NCI-H1417 (cell line): ENCODE data around the gene DAGLB.
A peak's percentile ranks its signal among the peaks of the same experiment; 100 is the strongest.
"Not testable (repeated sequence)": the region's sequence is repeated elsewhere in the genome, so short reads cannot be mapped to it uniquely, and the experiment has no call there.

Experiments used
- DNase-seq, 3 experiments: peaks; one replicate each; lab custom pipeline; 2025; lab: John Stamatoyannopoulos, UW

DAGLB gene, protein sequence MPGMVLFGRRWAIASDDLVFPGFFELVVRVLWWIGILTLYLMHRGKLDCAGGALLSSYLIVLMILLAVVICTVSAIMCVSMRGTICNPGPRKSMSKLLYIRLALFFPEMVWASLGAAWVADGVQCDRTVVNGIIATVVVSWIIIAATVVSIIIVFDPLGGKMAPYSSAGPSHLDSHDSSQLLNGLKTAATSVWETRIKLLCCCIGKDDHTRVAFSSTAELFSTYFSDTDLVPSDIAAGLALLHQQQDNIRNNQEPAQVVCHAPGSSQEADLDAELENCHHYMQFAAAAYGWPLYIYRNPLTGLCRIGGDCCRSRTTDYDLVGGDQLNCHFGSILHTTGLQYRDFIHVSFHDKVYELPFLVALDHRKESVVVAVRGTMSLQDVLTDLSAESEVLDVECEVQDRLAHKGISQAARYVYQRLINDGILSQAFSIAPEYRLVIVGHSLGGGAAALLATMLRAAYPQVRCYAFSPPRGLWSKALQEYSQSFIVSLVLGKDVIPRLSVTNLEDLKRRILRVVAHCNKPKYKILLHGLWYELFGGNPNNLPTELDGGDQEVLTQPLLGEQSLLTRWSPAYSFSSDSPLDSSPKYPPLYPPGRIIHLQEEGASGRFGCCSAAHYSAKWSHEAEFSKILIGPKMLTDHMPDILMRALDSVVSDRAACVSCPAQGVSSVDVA

DNA sequence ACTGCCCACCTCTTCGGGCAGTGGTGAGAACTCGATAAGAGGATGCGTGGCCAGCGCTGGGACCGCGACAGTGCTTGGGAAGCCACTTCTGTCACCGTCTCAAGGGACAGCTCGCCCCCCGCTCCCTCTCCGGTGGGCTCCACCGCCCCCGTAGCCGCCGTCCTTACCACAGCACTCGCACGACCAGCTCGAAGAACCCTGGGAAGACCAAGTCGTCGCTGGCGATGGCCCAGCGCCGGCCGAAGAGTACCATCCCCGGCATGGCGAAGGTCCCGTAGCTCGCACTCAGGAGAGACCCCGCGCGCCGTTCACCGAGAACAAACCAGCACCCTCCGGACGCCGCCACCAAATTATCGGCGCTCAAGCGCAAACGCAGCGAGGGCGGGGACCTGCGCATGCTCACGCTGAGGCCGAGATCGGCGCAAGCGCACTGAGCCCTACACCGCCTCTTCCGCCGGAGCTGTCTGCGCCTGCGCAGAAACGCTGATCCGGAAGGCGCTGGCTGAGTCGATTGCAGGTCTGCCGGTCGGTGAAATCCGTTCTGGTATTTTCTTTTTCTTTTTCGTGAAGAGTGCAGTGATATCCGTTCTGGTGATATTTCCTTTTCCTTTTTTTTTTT, at the start of gene DAGLB:
TSS of gene DAGLB (minus strand) at position 374 of the 619 bp plus-strand sequence. CDS start at position 262, 112 bp downstream.
- DNase-seq = peak; percentile 92 to 97 (median 95)

DNA sequence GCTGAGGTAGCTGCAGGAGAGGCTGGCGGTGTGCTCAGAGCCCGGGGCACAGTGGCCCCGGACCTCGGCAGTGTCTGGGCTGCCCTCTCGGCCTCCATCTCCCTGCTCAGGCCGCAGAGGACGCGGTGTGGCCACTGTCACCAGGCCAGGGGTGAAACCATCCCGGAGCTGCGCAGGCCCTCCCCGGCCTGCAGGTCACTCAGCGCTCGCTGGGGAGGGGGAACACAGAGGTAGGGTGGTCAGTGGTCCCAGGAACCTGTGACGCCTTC, 49.8 kb upstream of the DAGLB start:
- DNase-seq = no peak

DNA sequence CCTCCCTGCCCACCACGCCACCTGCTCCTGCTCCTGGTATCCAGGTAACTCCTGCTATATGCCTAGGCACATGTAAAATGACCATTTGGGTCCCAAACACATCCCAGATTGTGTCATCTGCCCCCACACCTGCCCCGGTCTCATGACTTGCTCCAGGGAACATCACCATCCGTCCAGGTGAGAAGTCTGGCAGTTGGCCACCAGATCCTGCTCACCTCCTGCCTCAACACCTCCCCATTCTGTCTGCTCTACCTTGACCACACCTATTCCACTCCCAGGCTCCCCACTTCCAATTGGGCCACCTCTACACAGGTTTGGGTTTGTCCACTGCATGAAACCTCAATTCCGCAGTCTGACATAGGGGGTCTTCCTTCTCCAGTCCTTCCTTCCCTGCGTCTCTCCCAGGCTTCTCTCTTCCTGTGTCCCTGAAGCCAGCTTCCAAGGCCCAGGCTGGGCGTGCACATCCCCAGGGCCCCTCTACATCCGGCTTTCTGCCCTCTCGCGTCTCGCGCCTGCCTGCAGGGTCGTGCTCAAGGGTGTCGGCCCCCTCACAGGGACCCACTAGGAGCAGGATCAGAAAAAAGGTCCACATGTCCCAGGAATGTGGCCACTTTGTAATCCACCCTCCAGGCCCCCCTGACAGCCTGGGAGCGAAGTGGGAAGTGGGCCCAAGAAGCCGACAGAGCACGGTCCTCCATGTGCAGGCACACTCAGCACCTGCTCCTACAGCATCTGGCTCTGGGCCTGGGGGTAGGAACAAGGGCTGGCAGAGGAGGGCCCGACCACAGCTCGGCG, 49.3 kb upstream of the DAGLB start:
- no peak for DNase-seq

DNA sequence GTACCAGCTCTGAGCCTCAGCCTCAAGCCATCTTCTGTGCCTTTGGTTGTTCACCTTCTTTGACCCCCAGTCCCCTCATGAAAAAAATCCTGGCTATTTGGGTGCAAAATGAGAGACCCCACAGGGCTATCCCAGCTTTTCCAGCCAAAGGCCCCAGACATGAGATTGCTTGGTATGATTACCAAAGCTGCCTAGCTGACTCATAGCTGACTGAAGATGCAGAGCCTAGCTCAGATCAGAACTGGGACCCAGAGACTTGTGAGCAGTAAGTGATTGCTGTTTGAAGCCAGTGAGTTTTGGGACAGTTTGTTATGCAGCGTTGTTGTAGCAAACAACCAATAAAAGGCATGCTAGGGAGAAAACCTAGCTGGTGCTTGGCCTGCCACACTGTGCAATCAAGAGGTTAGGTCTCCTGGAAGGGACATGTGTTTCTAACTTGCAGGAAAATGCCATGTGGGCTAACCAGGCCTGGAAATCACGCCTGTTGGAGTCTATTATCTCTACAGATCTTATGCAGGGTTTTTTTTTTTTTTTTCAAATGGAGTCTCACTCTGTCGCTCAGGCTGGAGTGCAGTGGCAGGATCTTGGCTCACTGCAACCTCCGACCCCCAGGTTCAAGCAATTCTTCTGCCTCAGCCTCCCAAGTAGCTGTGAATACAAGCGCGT, 48.0 kb upstream of the DAGLB start:
- DNase-seq = no peak

DNA sequence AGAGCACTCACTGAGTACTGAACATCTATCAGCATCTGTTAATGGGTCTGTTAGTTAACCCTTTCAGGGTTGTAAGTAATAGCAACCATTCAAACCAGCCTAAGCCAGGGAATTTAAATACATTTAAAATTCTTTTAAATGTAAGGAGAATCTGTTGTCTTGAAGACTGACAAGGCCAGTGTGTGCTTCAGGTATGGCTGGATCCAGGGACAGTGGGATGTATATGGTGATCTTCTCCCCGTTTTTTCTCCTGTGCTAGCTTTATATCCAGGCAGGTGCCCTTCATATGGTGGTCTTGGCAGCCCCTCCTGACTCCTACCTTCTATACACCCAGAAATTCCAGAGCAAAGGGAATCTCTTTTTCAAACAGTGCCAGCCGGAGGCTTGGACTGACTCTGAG, 46.6 kb upstream of the DAGLB start:
- DNase-seq = no peak

DNA sequence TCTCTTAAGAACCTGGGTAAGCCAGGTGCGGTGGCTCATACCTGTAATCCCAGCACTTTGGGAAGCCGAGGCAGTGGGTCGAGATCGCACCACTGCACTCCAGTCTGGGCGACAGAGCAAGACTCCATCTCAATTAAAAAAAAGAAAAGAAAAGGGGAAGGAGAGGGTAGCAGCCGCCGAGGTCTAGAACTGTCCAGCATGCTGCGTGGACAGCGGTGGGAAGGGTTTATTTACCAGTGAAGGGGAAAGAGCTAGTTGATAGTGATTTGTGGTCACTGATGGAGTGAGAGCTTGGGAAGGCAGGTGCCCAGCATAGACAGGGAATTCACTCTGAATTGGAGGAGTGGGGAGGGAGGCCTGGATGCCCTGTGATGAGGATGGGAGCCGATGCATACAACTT, 43.4 kb upstream of the DAGLB start:
- DNase-seq = no peak

DNA sequence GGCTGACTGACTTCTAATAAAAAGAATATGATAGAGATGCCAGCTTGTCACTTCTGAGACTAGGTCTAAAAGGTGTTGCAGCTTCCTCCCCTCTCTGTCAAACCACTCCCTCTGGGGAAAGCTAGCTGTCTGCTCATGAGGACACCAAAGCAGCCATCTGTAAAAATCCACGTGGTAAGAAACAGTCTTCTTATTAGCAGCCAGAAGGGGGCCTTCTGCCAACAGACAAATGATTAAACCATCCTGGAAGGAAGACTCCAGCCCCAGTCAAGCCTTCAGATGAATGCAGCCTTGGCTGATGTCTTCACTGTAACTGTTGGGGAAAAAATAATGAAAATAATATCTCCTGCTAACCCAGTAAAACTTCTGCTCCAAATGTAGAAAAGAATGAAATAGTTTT, 41.9 kb upstream of the DAGLB start:
- DNase-seq = no peak

DNA sequence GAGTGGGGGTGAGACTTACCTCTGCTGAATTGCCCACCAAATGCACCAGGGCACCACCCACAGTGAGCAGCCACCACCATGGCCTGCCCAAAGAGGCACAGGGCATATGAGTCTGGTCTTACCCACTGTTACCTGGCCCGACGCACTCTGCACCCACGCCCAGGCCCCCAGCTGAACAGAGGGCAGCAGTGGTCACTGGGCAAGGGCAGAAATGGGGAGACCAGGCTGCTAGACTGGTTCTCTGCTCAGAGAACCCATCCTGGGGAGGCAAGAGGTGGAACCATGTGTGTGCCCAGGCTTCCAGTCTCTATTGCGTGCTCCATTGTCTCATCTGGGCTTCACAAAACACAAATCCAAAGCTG, 39.4 kb upstream of the DAGLB start:
- DNase-seq = no peak

DNA sequence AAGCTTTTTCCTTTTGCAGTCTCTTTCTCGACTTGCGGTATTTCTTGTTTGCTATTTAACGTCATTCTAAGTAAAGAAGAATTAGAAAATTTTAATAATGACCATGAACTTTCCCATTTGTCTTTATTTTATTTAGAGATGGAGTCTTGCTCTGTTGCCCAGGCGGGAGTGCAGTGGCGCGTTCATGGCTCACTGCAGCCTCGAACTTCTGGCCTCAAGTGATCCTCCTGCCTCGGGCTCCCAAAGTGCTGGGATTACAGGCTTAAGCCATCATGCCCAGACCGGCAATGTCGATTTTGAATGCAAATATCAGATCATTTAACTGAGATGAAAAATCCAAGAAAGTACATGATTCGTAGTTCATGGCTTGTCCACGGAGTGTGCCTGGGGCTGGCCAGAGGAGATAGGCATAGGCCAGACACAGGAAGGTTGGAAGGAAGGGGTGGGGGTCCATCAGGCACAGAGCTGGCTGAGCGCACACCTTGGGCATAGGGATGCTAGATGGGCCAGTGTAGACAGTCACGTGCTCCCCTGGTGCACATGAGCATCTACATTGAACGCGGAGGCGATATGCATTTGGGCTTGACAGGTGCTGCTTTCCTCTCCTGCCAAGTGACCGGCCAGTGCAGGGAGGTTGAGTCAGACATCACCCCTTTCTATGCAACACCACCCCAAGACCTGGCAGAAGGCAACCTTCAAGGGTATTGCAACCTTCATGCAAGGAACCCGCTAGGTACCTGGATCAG, 38.9 kb upstream of the DAGLB start:
- DNase-seq = no peak

DNA sequence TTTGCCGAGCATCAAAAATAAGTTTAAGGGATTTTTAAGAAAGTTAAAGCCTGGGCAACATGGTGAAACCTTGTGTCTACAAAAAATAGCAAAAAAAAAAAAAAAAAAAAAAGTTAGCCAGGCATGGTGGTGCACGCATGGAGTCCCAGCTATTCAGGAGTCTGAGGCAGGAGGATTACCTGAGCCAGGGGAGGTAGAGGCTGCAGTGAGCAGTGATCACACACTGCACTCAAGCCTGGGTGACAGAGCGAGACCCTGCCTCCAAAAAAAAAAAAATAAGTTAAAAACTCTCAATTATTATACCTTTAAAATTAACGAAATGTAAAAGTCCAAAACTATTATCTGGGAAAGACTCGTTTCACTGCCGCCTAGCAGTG, 35.0 kb upstream of the DAGLB start:
- DNase-seq = no peak

DNA sequence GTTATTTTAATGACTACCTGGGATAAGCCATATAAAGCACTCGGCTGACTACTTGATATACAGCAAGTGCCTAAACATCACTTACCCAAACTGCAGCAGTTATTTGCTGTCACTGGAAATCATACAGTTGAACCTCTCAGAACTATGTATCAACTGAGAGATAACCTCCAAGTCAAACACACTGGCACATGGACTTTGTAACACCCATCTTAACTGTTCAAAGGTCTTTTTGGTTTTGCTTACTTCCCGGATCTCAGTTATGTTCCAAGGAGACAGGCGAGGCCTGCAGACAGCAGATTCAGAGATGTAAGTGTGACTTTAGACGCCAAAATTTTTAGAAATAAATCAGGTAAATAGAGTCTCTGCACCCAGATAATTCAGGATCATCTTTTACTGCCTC, 34.6 kb upstream of the DAGLB start:
- DNase-seq = no peak

DNA sequence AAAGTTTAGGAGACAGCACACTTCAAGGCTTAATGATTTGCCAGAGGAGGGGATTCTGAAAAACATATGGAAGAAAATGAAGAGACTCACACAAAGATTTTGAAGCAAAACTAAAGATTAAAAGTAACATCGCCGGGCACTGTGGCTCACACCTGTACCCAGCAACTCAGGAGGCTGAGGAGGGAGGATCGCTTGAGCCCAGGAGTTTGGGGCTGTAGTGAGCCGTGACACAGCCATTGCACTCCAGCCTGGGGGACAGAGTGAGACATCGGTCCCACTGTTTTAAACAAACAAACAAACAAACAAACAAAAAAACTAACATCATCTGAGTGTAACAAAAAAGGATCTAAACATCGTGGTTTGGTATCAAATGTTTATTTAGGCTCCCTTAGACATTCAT, 33.7 kb upstream of the DAGLB start:
- DNase-seq = no peak

DNA sequence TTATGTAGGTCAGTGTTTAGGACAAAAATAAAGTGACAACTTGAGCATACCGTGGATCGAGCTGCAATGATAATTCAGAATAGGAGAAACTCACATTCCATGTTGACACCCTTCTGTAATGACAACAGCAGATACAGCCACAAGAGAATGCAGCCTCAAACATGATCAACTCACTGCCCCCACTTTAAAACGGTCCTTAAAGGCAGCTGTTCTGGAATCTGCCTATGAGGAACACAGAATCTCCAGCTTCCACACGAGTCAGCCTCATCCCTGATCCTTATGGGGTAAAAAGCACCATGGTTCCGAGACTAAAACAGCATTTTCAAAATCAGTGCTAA, 32.5 kb upstream of the DAGLB start:
- DNase-seq = no peak

DNA sequence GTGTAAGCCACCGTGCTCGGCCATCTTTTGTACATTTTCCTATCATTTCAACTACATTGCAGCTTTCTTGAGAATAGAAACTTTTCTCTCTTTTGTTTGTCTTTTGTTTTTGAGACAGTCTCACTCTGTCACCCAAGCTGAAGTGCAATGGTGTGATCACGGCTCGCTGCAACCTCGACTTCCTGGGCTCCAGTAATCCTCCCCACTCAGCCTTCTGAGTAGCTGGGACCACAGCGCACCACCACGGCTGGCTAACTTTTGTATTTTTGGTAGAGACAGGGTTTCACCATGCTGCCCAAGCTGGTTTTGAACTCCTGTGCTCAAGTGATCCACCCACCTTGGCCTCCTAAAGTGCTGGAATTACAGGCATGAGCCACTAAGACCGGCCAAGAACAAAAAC, 31.3 kb upstream of the DAGLB start:
- DNase-seq = no peak

DNA sequence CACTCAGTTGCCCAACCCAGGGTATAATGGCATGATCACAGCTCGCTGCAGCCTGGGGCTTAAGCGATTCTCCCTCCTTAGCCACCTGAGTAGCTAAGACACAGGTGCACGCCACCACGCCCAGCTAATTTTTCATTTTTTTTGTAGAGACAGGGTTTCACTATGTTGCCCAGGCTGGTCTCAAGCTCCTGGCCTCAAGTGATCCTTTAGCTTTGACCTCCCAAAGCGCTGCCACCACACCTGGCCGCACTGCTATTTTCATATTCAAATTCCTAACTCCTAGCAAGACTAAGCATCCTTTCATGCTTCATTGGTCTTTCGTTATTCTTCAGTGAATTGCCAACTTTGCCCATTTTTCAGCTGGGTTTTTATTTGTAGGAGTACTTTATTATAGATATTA, 30.4 kb upstream of the DAGLB start:
- DNase-seq = no peak

DNA sequence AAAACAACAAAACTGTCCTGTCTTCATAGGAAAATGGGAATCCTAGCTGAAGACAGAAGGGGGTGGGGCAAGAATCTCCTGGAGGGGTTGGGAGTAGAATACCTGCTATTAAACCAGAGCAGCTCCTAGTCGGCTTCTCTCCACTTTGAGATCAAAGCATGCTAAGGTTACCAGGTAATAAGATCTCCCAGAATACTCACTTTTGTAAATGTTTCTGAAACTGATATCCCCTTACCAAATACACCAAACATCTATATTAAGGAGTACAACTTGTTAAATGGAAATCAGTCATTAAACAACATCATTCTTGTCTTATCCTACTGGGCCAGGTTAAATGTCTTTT, 29.5 kb upstream of the DAGLB start:
- no peak for DNase-seq

DNA sequence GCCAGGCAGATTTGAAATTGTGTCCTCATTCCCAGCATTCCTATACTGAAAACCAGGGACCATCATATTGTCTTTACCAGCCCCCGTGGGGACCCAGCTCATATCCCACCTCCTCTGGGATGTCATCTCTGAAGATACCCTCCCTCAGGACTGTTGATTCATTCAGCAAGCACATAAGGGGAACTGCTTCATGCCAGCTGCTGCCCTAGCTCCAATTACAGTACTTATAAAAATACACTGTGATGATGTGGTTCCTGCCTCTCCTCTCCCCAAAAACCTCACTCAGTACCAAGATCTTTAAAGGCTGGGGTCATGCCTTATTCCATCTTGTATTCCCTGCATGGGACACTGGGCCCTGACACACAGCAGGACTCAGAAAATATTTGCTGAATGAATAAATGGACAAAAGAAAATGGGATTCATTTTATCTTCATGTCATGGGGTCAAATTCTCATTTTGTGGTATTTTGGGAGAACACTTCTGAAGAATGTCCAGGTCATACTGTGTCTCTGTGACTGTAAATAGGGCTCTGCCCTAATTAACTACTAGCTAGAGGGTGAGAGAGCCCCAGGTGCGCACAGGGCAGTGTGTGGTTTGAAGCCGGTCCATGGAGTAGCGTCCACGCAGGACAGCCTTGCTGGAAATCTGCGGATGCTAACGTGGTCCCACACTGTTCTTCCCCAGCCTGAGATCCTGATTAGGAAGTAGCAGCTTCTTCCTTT, 29.0 kb upstream of the DAGLB start:
- no peak for DNase-seq

DNA sequence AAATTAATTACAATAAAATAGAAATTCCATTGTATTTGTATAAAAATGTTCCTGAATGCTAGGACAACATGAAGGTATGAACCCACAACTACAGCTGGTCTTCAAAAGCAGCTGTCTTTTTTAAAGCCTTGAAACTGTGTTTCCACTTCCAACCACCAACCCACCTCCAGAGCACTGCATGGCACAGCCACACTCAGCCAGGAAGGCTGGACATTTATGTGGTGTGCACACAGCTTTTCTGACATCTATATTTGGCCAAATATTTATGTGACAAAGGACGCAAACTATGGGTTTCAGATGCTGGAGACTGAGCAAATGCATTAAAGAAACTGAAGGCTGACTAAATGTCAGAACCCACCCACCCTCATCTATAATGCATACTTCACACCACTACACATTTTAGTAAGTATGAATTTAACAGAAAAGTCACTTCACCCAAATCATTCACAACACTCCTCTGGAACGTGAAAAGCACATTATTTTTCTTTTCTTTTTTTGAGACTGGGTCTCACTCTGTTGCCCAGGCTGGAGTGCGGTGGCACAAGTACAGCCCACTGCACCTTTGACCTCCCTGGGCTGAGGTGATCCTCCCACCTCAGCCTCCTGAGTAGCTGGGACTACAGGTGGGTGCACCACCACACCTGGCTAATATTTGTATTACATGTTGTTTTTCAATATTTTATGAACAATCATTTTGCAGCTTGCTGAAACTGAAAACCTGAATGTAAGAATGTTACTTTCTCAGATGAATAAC, 27.9 kb upstream of the DAGLB start:
- no peak for DNase-seq

DNA sequence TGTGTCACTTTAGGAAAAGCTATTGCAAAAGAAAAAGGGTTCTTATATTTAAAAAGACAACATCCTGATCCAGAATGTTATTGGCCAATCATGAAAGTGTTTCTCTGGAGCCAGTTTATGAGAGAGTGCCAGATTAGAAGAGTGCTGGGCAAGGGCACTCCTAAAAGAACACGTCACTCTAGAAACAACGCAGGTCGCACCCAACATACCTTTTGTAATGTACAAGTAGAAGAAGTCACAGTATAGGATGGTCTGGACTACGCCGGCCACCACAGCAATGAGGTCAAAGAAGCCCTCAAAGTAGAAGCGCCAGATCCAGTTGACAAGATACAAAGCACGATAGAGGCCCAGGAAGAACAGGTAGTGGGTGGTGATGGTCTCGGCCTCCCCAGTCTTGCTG, 18.1 kb upstream of the DAGLB start:
- no peak for DNase-seq

DNA sequence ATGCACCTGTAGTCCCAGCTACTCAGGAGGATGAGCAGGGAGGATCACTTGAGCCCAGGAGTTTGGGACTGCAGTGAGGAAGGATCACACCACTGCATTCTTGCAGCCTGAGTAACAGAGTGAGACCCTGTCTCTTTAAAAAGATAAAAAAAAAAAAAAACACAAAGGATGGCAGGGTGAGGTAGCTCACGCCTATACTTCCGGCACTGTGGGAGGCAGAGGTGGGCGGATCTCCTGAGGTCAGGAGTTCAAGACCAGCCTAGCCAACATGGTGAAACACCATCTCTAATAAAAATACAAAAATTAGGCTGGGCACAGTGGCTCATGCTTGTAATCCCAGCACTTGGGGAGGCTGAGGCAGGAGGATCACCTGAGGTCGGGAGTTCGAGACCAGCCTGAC, 15.9 kb upstream of the DAGLB start:
- DNase-seq = not testable (repeated sequence)
